Esophagus (tissue), 2 donors: ENCODE data around the gene ADCY6. TPM values are rescaled to one million over a fixed set of nuclear protein-coding genes. Genes with fewer than 3 reads are reported as not detected.

Experiments
- H3K27ac ChIP-seq, 2 donors: one replicate each; pipeline ENCODE4 v1.5.1; 2013; ENCODE audit warnings: low read depth in 2 of 2, mild to moderate bottlenecking in 2 of 2, inconsistent platforms in 1 of 2, low read length in 1 of 2, moderate library complexity in 1 of 2
- H3K27me3 ChIP-seq, 2 donors: one replicate each; pipeline ENCODE4 v1.6.1; 2013; ENCODE audit warnings: low read length in 2 of 2, control low read depth in 1 of 2, mild to moderate bottlenecking in 1 of 2; ENCODE audit not compliant: insufficient read depth in 2 of 2, control insufficient read depth in 1 of 2
- H3K36me3 ChIP-seq, 2 donors: one replicate each; pipeline ENCODE4 v1.6.1; 2013; ENCODE audit warnings: low read length in 1 of 2; ENCODE audit not compliant: control insufficient read depth in 2 of 2, insufficient read depth in 2 of 2
- H3K4me1 ChIP-seq, 2 donors: one replicate each; pipeline ENCODE4 v1.6.1; 2013; ENCODE audit warnings: low read length in 1 of 2; ENCODE audit not compliant: control insufficient read depth in 2 of 2, insufficient read depth in 2 of 2
- H3K4me3 ChIP-seq, 2 donors: one replicate each; pipeline ENCODE4 v1.5.1; 2013; ENCODE audit warnings: low read length in 2 of 2, mild to moderate bottlenecking in 2 of 2, low read depth in 1 of 2, moderate library complexity in 1 of 2
- H3K9me3 ChIP-seq, 2 donors: one replicate each; pipeline ENCODE4 v1.6.1; 2013; ENCODE audit warnings: mild to moderate bottlenecking in 2 of 2, low read depth in 1 of 2, low read length in 1 of 2, moderate library complexity in 1 of 2; ENCODE audit not compliant: control insufficient read depth in 2 of 2, insufficient read depth in 1 of 2
- WGBS, 2 donors: extraction: QIAGEN DNeasy Blood & Tissue Kit; methylation state at CpG; one replicate each; pipeline ENCODE4 v1.1.7; 2013; 5-methylcytosine and 5-hydroxymethylcytosine counted together
- polyA plus RNA-seq, 2 donors: library from polyadenylated mRNA; stranded (reverse); fragments of 200-250 nt; gene quantifications; one replicate each; pipeline ENCODE4 v1.2.3, GENCODE V29; 2013
- donor health status: healthy with polysubstance abuse.
- donor health status: Bipolar disorder and iron deficiency.

Gene ADCY6
- polyA plus RNA-seq, 2 donors = 7.2 to 18.5 TPM

GRCh38 chr12:48768736-48769135 lies 20.2 kb downstream of the ADCY6 start:
- no peak overlapping the region for H3K27ac ChIP-seq
- WGBS, 2 donors = 88 to 93% methylated on average over 9 of the region's 9 CpGs
- peaks cover 4 to 29% of the 10 kb centered on the region in 2 donors for H3K36me3 ChIP-seq
- H3K27me3 ChIP-seq = no peaks in the 10 kb centered on the region
- H3K9me3 ChIP-seq = no peaks in the 10 kb centered on the region
- no peak overlapping the region for H3K4me3 ChIP-seq
- H3K4me1 ChIP-seq = peaks cover 0 to 4% of the 10 kb centered on the region in 2 donors

GRCh38 chr12:48768147-48768546 lies 20.7 kb downstream of the ADCY6 start:
- H3K4me3 ChIP-seq = no peak overlapping the region
- 81 to 87% methylated on average over 2 of the region's 2 CpGs for WGBS, 2 donors
- H3K4me1 ChIP-seq = peaks cover 0 to 4% of the 10 kb centered on the region in 2 donors
- peaks cover 4 to 23% of the 10 kb centered on the region in 2 donors for H3K36me3 ChIP-seq
- no peaks in the 10 kb centered on the region for H3K27me3 ChIP-seq
- H3K9me3 ChIP-seq = no peaks in the 10 kb centered on the region
- H3K27ac ChIP-seq = no peak overlapping the region

GRCh38 chr12:48767521-48767920 lies 21.4 kb downstream of the ADCY6 start:
- H3K4me1 ChIP-seq = peaks cover 0 to 4% of the 10 kb centered on the region in 2 donors
- H3K4me3 ChIP-seq = no peak overlapping the region
- H3K27ac ChIP-seq = no peak overlapping the region
- peaks cover 4 to 23% of the 10 kb centered on the region in 2 donors for H3K36me3 ChIP-seq
- H3K27me3 ChIP-seq = no peaks in the 10 kb centered on the region
- H3K9me3 ChIP-seq = no peaks in the 10 kb centered on the region
- whole genome bisulfite sequencing, 2 donors = 84 to 87% methylated on average over 6 of the region's 6 CpGs

GRCh38 chr12:48767047-48767446 lies 21.8 kb downstream of the ADCY6 start:
- 57 to 68% methylated on average over 4 of the region's 4 CpGs for WGBS, 2 donors
- H3K27ac ChIP-seq = no peak overlapping the region
- H3K36me3 ChIP-seq = peaks cover 4 to 20% of the 10 kb centered on the region in 2 donors

GRCh38 chr12:48765753-48766162 lies 23.1 kb downstream of the ADCY6 start:
- 59 to 72% methylated on average over 5 of the region's 5 CpGs for WGBS, 2 donors
- Histone ChIP-seq H3K9me3 (no peaks in the 10 kb centered on the region), H3K4me3 (no peak overlapping the region), H3K27ac (no peak overlapping the region), H3K27me3 (no peaks in the 10 kb centered on the region), H3K36me3 (peaks cover 2 to 8% of the 10 kb centered on the region in 2 donors), H3K4me1 (peaks cover 0 to 4% of the 10 kb centered on the region in 2 donors)

More at GRCh38 chr12:48767047-48767446, 21.8 kb downstream of the ADCY6 start:
- no peaks in the 10 kb centered on the region for H3K9me3 ChIP-seq
- H3K4me3 ChIP-seq = no peak overlapping the region
- H3K4me1 ChIP-seq = peaks cover 0 to 4% of the 10 kb centered on the region in 2 donors
- H3K27me3 ChIP-seq = no peaks in the 10 kb centered on the region

GRCh38 chr12:48764521-48764920 lies 24.4 kb downstream of the ADCY6 start:
- H3K36me3 ChIP-seq = peaks cover 0 to 6% of the 10 kb centered on the region in 2 donors
- no peaks in the 10 kb centered on the region for H3K27me3 ChIP-seq
- WGBS, 2 donors = 57 to 63% methylated on average over 2 of the region's 2 CpGs
- H3K4me1 ChIP-seq = peaks cover 0 to 4% of the 10 kb centered on the region in 2 donors
- H3K9me3 ChIP-seq = no peaks in the 10 kb centered on the region
- H3K27ac ChIP-seq = no peak overlapping the region
- H3K4me3 ChIP-seq = no peak overlapping the region

GRCh38 chr12:48758737-48759136 lies 30.2 kb downstream of the ADCY6 start:
- Histone ChIP-seq H3K4me3 (no peak overlapping the region), H3K27me3 (no peaks in the 10 kb centered on the region), H3K36me3 (no peaks in the 10 kb centered on the region), H3K9me3 (no peaks in the 10 kb centered on the region), H3K27ac (no peak overlapping the region), H3K4me1 (no peaks in the 10 kb centered on the region)

GRCh38 chr12:48758186-48758585 lies 30.7 kb downstream of the ADCY6 start:
- no peaks in the 10 kb centered on the region for H3K9me3 ChIP-seq
- H3K4me3 ChIP-seq = no peak overlapping the region
- H3K27ac ChIP-seq = no peak overlapping the region
- H3K4me1 ChIP-seq = no peaks in the 10 kb centered on the region
- WGBS, 2 donors = 74 to 76% methylated on average over 4 of the region's 4 CpGs
- H3K36me3 ChIP-seq = no peaks in the 10 kb centered on the region
- no peaks in the 10 kb centered on the region for H3K27me3 ChIP-seq

GRCh38 chr12:48750769-48751356 lies 38.0 kb downstream of the ADCY6 start:
- 47 to 49% methylated on average over 2 of the region's 2 CpGs for WGBS, 2 donors
- Histone ChIP-seq H3K27me3 (no peaks in the 10 kb centered on the region), H3K4me1 (no peaks in the 10 kb centered on the region), H3K9me3 (no peaks in the 10 kb centered on the region), H3K36me3 (no peaks in the 10 kb centered on the region), H3K27ac (no peak overlapping the region), H3K4me3 (no peak overlapping the region)

GRCh38 chr12:48750215-48750614 lies 38.7 kb downstream of the ADCY6 start:
- H3K4me3 ChIP-seq = no peak overlapping the region
- no peak overlapping the region for H3K27ac ChIP-seq
- no peaks in the 10 kb centered on the region for H3K36me3 ChIP-seq
- H3K27me3 ChIP-seq = no peaks in the 10 kb centered on the region
- H3K4me1 ChIP-seq = no peaks in the 10 kb centered on the region
- H3K9me3 ChIP-seq = no peaks in the 10 kb centered on the region
- WGBS, 2 donors = 96 to 100% methylated on average over 1 of the region's 1 CpG
